ENCODE data around the gene APOL1. TPM values are rescaled to one million over a fixed set of nuclear protein-coding genes. Genes with fewer than 3 reads are reported as not detected.

APOL1 gene
- total and polyA plus RNA-seq, 2 of the 13 experiments (the other 11 are each of a cell fraction or from before 2014, with no cell fraction given), result 20.3 to 75.0 TPM

DNA sequence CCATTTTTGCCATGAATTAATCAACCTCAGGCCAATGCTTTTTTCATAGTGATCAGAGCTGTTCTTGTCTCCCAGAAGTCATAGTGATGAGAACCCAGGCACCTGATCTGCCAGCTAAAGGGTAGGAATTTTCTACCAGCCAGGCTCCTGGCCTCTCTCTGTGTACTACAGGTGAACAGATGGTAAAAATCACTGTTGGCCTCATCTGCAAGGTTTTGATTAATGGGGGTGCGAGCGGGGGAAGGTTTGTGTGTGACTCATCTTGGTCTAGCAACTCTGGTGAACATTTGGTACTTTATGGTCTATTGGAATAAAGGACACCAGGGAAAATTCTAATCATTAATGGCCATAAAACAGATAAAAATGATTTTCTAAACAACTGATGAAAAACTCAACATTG lies 37.0 kb upstream of the APOL1 start:
- Histone ChIP-seq H3K4me3 (replicated peaks in 1 of 3; ENCODE audit: insufficient read depth in 1 of 3, low read depth in 2 of 3, low read length in 3 of 3) (no peak overlapping the region), H3K27ac (ENCODE audit: extremely low read length, insufficient read depth, low read length) (no peak overlapping the region), H3K9ac (ENCODE audit: insufficient read depth, low read depth, low read length) (no peak overlapping the region), H4K20me1 (ENCODE audit: insufficient read depth, low read length) (no peaks in the 10 kb centered on the region), H3K4me2 (ENCODE audit: low read depth, low read length) (no peak overlapping the region), H2AFZ (ENCODE audit: low read length) (no peak overlapping the region), H3K4me1 (ENCODE audit: insufficient read depth, low read length) (peaks cover 45% of the 10 kb centered on the region), H3K9me3 (ENCODE audit: low read length) (no peaks in the 10 kb centered on the region), H3K79me2 (ENCODE audit: insufficient read depth, low read length) (no peaks in the 10 kb centered on the region), H3K27me3 (ENCODE audit: control insufficient read depth in 1 of 2, insufficient read depth in 2 of 2, low read length in 2 of 2) (no peaks in the 10 kb centered on the region), H3K36me3 (replicated peaks in 1 of 2; ENCODE audit: control insufficient read depth in 1 of 2, insufficient read depth in 2 of 2, low read length in 2 of 2) (no peaks in the 10 kb centered on the region)
- WGBS (ENCODE audit: low lambda C conversion rate), result 83% methylated on average over 2 of the region's 2 CpGs
- ChIA-PET POLR2A (no interaction called here), CTCF (ENCODE audit: low intra/inter-chr PET ratio, low total read pairs) (no interaction called here)
- ATAC-seq (no peak), FAIRE-seq (no peak), DNase-seq (ENCODE audit: low spot score) (no peak)
- no TSS peak for BruUV-seq (replicated peaks)
- TF ChIP-seq, protein P1, sequence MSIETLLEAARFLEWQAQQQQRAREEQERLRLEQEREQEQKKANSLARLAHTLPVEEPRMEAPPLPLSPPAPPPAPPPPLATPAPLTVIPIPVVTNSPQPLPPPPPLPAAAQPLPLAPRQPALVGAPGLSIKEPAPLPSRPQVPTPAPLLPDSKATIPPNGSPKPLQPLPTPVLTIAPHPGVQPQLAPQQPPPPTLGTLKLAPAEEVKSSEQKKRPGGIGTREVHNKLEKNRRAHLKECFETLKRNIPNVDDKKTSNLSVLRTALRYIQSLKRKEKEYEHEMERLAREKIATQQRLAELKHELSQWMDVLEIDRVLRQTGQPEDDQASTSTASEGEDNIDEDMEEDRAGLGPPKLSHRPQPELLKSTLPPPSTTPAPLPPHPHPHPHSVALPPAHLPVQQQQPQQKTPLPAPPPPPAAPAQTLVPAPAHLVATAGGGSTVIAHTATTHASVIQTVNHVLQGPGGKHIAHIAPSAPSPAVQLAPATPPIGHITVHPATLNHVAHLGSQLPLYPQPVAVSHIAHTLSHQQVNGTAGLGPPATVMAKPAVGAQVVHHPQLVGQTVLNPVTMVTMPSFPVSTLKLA (IDR thresholded peaks at IDR 0.05), result no peak
- intact Hi-C loops (cut with micrococcal nuclease; ENCODE audit: unreplicated experiment), result no loop called here
- in situ Hi-C loops (cut with HindIII; ENCODE audit: extremely low pct_ligation_motif_present, low pct_unique_long_range_greater_than_20kb), result no loop called here

DNA sequence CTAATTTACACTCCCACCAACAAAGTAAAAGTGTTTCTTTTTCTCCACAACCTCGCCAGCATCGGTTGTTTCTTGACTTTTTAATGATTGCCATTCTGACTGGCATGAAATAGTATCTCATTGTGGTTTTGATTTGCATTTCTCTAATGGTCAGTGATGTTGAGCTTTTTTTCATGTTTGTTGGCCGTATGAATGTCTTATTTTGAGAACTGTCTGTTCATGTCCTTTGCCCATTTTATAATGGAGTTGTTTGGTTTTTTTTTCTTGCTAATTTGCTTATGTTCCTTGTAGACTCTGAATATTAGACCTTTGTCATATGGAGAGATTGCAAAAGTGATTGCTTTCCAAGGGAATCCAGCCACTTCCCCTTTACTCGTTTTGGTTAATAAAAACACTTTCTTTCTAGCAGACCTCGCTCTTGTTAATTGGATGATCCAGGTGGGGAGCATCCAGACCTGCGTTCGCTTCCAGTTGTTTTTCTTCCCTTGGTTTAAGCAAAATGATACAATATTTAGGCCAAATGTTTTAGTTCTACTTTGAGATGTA lies 34.2 kb upstream of the APOL1 start:
- Histone ChIP-seq H3K4me1 (ENCODE audit: insufficient read depth, low read length) (peaks cover 30% of the 10 kb centered on the region), H3K9ac (ENCODE audit: insufficient read depth, low read depth, low read length) (no peak overlapping the region), H3K27ac (ENCODE audit: extremely low read length, insufficient read depth, low read length) (no peak overlapping the region), H3K9me3 (ENCODE audit: low read length) (no peaks in the 10 kb centered on the region), H3K36me3 (replicated peaks in 1 of 2; ENCODE audit: control insufficient read depth in 1 of 2, insufficient read depth in 2 of 2, low read length in 2 of 2) (no peaks in the 10 kb centered on the region), H2AFZ (ENCODE audit: low read length) (no peak overlapping the region), H3K27me3 (ENCODE audit: control insufficient read depth in 1 of 2, insufficient read depth in 2 of 2, low read length in 2 of 2) (no peaks in the 10 kb centered on the region), H3K79me2 (ENCODE audit: insufficient read depth, low read length) (no peaks in the 10 kb centered on the region), H4K20me1 (ENCODE audit: insufficient read depth, low read length) (no peaks in the 10 kb centered on the region), H3K4me2 (ENCODE audit: low read depth, low read length) (no peak overlapping the region), H3K4me3 (replicated peaks in 1 of 3; ENCODE audit: insufficient read depth in 1 of 3, low read depth in 2 of 3, low read length in 3 of 3) (no peak overlapping the region)
- TF ChIP-seq KDM2A (CRISPR knock-in tag; IDR thresholded peaks at IDR 0.05; ENCODE audit: borderline replicate concordance, low read depth) (no peak), KDM1A (CRISPR knock-in tag; IDR thresholded peaks at IDR 0.05) (no peak), ATM (IDR thresholded peaks at IDR 0.05; ENCODE audit: borderline replicate concordance) (no peak)
- TF ChIP-seq, protein P2, sequence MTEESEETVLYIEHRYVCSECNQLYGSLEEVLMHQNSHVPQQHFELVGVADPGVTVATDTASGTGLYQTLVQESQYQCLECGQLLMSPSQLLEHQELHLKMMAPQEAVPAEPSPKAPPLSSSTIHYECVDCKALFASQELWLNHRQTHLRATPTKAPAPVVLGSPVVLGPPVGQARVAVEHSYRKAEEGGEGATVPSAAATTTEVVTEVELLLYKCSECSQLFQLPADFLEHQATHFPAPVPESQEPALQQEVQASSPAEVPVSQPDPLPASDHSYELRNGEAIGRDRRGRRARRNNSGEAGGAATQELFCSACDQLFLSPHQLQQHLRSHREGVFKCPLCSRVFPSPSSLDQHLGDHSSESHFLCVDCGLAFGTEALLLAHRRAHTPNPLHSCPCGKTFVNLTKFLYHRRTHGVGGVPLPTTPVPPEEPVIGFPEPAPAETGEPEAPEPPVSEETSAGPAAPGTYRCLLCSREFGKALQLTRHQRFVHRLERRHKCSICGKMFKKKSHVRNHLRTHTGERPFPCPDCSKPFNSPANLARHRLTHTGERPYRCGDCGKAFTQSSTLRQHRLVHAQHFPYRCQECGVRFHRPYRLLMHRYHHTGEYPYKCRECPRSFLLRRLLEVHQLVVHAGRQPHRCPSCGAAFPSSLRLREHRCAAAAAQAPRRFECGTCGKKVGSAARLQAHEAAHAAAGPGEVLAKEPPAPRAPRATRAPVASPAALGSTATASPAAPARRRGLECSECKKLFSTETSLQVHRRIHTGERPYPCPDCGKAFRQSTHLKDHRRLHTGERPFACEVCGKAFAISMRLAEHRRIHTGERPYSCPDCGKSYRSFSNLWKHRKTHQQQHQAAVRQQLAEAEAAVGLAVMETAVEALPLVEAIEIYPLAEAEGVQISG (CRISPR knock-in tag; IDR thresholded peaks at IDR 0.05), result no peak
- TF ChIP-seq, protein P3, sequence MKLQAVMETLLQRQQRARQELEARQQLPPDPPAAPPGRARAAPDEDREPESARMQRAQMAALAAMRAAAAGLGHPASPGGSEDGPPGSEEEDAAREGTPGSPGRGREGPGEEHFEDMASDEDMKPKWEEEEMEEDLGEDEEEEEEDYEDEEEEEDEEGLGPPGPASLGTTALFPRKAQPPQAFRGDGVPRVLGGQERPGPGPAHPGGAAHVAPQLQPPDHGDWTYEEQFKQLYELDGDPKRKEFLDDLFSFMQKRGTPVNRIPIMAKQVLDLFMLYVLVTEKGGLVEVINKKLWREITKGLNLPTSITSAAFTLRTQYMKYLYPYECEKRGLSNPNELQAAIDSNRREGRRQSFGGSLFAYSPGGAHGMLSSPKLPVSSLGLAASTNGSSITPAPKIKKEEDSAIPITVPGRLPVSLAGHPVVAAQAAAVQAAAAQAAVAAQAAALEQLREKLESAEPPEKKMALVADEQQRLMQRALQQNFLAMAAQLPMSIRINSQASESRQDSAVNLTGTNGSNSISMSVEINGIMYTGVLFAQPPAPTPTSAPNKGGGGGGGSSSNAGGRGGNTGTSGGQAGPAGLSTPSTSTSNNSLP (IDR thresholded peaks at IDR 0.05; ENCODE audit: low read depth, low read length), result no peak
- TF ChIP-seq, protein P4, sequence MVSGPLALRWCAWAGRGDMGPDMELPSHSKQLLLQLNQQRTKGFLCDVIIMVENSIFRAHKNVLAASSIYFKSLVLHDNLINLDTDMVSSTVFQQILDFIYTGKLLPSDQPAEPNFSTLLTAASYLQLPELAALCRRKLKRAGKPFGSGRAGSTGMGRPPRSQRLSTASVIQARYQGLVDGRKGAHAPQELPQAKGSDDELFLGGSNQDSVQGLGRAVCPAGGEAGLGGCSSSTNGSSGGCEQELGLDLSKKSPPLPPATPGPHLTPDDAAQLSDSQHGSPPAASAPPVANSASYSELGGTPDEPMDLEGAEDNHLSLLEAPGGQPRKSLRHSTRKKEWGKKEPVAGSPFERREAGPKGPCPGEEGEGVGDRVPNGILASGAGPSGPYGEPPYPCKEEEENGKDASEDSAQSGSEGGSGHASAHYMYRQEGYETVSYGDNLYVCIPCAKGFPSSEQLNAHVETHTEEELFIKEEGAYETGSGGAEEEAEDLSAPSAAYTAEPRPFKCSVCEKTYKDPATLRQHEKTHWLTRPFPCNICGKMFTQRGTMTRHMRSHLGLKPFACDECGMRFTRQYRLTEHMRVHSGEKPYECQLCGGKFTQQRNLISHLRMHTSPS (CRISPR knock-in tag; IDR thresholded peaks at IDR 0.05; ENCODE audit: low read depth), result no peak
- intact Hi-C loops (cut with micrococcal nuclease; ENCODE audit: unreplicated experiment), result no loop called here
- ATAC-seq (no peak), FAIRE-seq (no peak), DNase-seq (ENCODE audit: low spot score) (no peak)
- whole genome bisulfite sequencing (ENCODE audit: low lambda C conversion rate), result 78% methylated on average over 7 of the region's 7 CpGs
- POLR2A ChIA-PET, result no interaction called here
- no TSS peak for BruUV-seq (replicated peaks)
- in situ Hi-C loops (cut with HindIII; ENCODE audit: extremely low pct_ligation_motif_present, low pct_unique_long_range_greater_than_20kb), result no loop called here
- CTCF ChIA-PET (ENCODE audit: low intra/inter-chr PET ratio, low total read pairs), result no interaction called here
